Naive thymus-derived CD4-positive, alpha-beta T cell (primary cell): ENCODE results near the gene MEAK7. TPM values are rescaled to one million over a fixed set of nuclear protein-coding genes. Genes with fewer than 3 reads are reported as not detected.

Experiments used
- ATAC-seq: fragments of 150-1000 bp; cut with Tn5 transposase; 2 replicates; pipeline ENCODE4 v1.10.0; 2021; ENCODE audit warnings: mild to moderate bottlenecking, moderate library complexity
- CTCF ChIA-PET: fragments of 350-600 bp; sonication (Branson Sonifier 250); formaldehyde crosslinking; loops from one replicate; lab custom pipeline; 2021; ENCODE audit warnings: antibody characterized with exemption; lab: Charles Lee
- POLR2A ChIA-PET: fragments of 350-600 bp; sonication (Branson Sonifier 250); formaldehyde crosslinking; loops from one replicate; lab custom pipeline; 2021; ENCODE audit warnings: antibody characterized with exemption, inconsistent platforms; lab: Charles Lee
- DNase-seq, 9 donors: peaks; one replicate each; pipeline versions ENCODE4 v3.0.0 to v3.0.0-alpha.2; 2020 to 2022; ENCODE audit warnings: mixed read lengths in 1 of 9
- H3K27ac ChIP-seq: one replicate; pipeline ENCODE4 v1.7.0; 2013; ENCODE audit warnings: mild to moderate bottlenecking, low read depth, low read length, moderate library complexity
- H3K27me3 ChIP-seq, 2 donors: one replicate each; pipeline ENCODE4 v1.7.0; 2013; ENCODE audit warnings: low read length in 2 of 2, mild to moderate bottlenecking in 2 of 2, moderate library complexity in 2 of 2; ENCODE audit not compliant: control insufficient read depth in 2 of 2, insufficient read depth in 2 of 2
- H3K36me3 ChIP-seq, 3 experiments: 1 replicate in 2 of 3; 2 replicates in 1 of 3; pipeline ENCODE4 v1.7.0; 2013; ENCODE audit warnings: low read length in 3 of 3, mild to moderate bottlenecking in 3 of 3, moderate library complexity in 1 of 3; ENCODE audit not compliant: insufficient read depth in 3 of 3, control insufficient read depth in 2 of 3
- H3K4me1 ChIP-seq, 2 donors: one replicate each; pipeline ENCODE4 v1.7.0; 2013; ENCODE audit warnings: low read length in 2 of 2, mild to moderate bottlenecking in 2 of 2, moderate library complexity in 1 of 2; ENCODE audit not compliant: control insufficient read depth in 2 of 2, insufficient read depth in 2 of 2
- H3K4me3 ChIP-seq: 2 replicates; pipeline ENCODE4 v1.7.0; 2013; ENCODE audit warnings: mild to moderate bottlenecking, low read length
- H3K9me3 ChIP-seq, 3 experiments: 1 replicate in 2 of 3; 2 replicates in 1 of 3; pipeline ENCODE4 v1.7.0; 2013; ENCODE audit warnings: low read length in 3 of 3; ENCODE audit not compliant: control insufficient read depth in 2 of 3
- H3K27ac Mint-ChIP-seq, 9 donors: one replicate each; pipeline ENCODE4 v1.8.0; 2020 to 2022; ENCODE audit warnings: mixed read lengths in 9 of 9, mild to moderate bottlenecking in 8 of 9, moderate library complexity in 5 of 9, inconsistent platforms in 2 of 9
- H3K27me3 Mint-ChIP-seq, 5 donors: one replicate each; pipeline ENCODE4 v1.8.0; 2021 to 2022; ENCODE audit warnings: mixed read lengths in 5 of 5, mild to moderate bottlenecking in 1 of 5
- H3K36me3 Mint-ChIP-seq, 5 donors: one replicate each; pipeline ENCODE4 v1.8.0; 2020 to 2022; ENCODE audit warnings: mixed read lengths in 5 of 5, mild to moderate bottlenecking in 3 of 5, inconsistent platforms in 1 of 5
- H3K4me1 Mint-ChIP-seq, 7 donors: one replicate each; pipeline ENCODE4 v1.8.0; 2020 to 2022; ENCODE audit warnings: mixed read lengths in 7 of 7, mild to moderate bottlenecking in 3 of 7, inconsistent platforms in 1 of 7
- H3K4me3 Mint-ChIP-seq, 10 donors: one replicate each; pipeline ENCODE4 v1.8.0; 2020 to 2022; ENCODE audit warnings: mild to moderate bottlenecking in 10 of 10, mixed read lengths in 10 of 10, moderate library complexity in 6 of 10, inconsistent platforms in 2 of 10
- H3K9me3 Mint-ChIP-seq, 11 donors: one replicate each; pipeline ENCODE4 v1.8.0; 2020 to 2022; ENCODE audit warnings: mixed read lengths in 11 of 11, mild to moderate bottlenecking in 4 of 11, inconsistent platforms in 1 of 11, moderate library complexity in 1 of 11
- intact Hi-C, 2 donors: fragments of 100-400 bp; cut with micrococcal nuclease; formaldehyde crosslinking; loops; one replicate each; pipeline ENCODE4 v1.15.1; 2023
- polyA plus RNA-seq, 2 donors: library from polyadenylated mRNA; unstranded; fragments of 300-500 nt; fragmentation: Illumina TruSeq; gene quantifications; one replicate each; pipeline ENCODE4 v1.2.3, GENCODE V29; 2021
- total RNA-seq, 6 experiments: library from RNA in 5 of 6; stranded (reverse) in 5 of 6; gene quantifications; 1 replicate in 5 of 6; 2 replicates in 1 of 6; pipeline ENCODE4 v1.2.3 and lab custom pipeline; 2021 to 2026

The MEAK7 gene
- total and polyA plus RNA-seq, 7 experiments from 2014 or later = 4.0 to 56.1 (median 9.3) TPM

DNA sequence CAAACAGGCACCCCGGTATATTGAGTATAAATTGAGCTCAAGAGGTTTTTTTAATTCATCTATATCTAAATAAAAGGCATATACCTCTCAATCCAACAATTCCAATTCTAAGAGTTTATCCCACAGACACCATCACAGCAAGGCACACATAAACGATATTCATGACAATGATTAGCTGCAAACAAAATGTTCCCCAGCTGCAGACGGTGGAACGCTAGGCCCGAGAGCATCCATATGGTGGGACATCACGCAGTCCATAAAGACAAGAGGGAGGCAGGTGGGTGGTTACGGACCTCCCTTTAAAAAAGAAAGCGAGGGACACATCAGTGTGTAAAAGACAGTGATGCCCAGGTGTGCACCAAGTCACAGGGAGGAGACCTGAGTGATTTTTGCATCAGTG lies 28.1 kb downstream of the MEAK7 start:
- DNase-seq = no peak
- peaks cover 0 to 16% (median 0%) of the 10 kb centered on the region in 3 experiments for H3K36me3 ChIP-seq
- peaks cover 15 to 59% (median 49%) of the 10 kb centered on the region in 5 donors for H3K36me3 Mint-ChIP-seq
- intact Hi-C loops = no loop called here
- H3K4me3 Mint-ChIP-seq = no peak overlapping the region
- H3K4me1 ChIP-seq = no peaks in the 10 kb centered on the region
- H3K27ac Mint-ChIP-seq = peak overlapping the region in 3 of 9 donors; percentile 15 to 45 (median 41)
- ChIA-PET CTCF (interaction anchor here (0.6 kb wide), 1 partner anchor 197 kb away, joined by 3 read pairs; no protein-coding TSS in a partner anchor), POLR2A (no interaction called here)
- H3K27ac ChIP-seq = no peak overlapping the region
- H3K4me1 Mint-ChIP-seq = peaks cover 5 to 25% (median 5%) of the 10 kb centered on the region in 7 donors
- H3K27me3 ChIP-seq = no peaks in the 10 kb centered on the region
- no peaks in the 10 kb centered on the region for H3K9me3 ChIP-seq
- no peaks in the 10 kb centered on the region for H3K27me3 Mint-ChIP-seq
- no peak overlapping the region for H3K4me3 ChIP-seq
- no peak for ATAC-seq
- peaks cover 0 to 19% (median 0%) of the 10 kb centered on the region in 11 donors for H3K9me3 Mint-ChIP-seq

DNA sequence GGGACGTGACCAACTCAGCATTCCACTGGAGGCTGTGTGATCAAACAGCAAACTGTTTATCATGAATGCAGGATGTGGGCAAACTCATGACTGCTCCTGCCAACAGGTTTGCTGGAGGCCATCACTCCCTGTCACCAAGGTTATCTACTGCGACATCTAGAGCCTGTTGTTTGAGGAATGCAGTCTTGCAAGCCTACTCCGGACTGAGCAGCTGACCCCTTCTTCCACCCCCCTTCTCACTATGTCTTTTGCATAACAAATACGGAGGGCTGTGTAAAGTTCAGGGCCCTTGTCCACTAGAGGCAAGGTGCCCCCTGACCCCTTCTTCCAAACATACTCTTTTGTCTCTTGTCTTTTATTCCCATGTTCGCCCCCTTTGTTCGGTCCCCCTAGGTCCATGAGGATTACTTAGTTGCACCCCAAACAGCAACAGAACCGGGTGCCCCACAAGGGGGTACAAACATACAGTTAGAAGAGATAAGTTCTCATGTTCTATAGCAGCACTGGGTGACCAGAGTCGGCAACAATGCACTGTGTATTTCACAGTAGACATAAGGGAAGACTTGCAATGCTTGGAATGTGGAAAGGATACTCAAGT lies 28.7 kb downstream of the MEAK7 start:
- CTCF ChIA-PET = interaction anchor here (0.6 kb wide), 1 partner anchor 197 kb away, joined by 3 read pairs; no protein-coding TSS in a partner anchor
- H3K27me3 Mint-ChIP-seq = no peaks in the 10 kb centered on the region
- ATAC-seq = no peak

DNA sequence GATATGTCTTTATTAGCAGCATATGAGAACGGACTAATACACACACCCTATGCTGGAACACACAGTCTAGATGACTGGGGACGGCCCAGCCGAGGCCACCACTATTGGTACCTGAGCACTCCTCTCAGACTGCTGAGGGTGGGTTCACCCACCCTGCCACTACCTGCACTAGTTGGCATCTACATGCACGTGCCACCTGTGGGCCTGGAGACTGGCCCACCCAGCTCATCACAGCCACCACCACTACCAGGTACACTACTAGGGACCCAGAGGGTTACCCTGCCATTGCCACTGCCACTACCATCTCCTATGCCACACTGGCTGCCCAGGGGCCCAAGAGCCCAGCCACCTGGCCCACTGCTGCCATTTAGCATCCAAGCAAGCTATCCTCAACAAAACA lies 32.5 kb downstream of the MEAK7 start:
- Mint-ChIP-seq H3K9me3 (peaks cover 4 to 31% (median 8%) of the 10 kb centered on the region in 11 donors), H3K4me1 (peaks cover 5 to 19% (median 5%) of the 10 kb centered on the region in 7 donors), H3K27ac (no peak overlapping the region), H3K4me3 (no peak overlapping the region), H3K27me3 (no peaks in the 10 kb centered on the region), H3K36me3 (peaks cover 23 to 80% (median 45%) of the 10 kb centered on the region in 5 donors)
- ATAC-seq (no peak), DNase-seq (no peak)
- H3K27ac ChIP-seq = no peak overlapping the region
- H3K9me3 ChIP-seq = peaks cover 0 to 10% (median 0%) of the 10 kb centered on the region in 3 experiments
- no peaks in the 10 kb centered on the region for H3K27me3 ChIP-seq
- intact Hi-C loops = no loop called here
- H3K36me3 ChIP-seq = peaks cover 0 to 10% (median 0%) of the 10 kb centered on the region in 3 experiments
- ChIA-PET CTCF (no interaction called here), POLR2A (no interaction called here)
- H3K4me3 ChIP-seq = no peak overlapping the region
- H3K4me1 ChIP-seq = no peaks in the 10 kb centered on the region

More for the DNA sequence above, 28.7 kb downstream of the MEAK7 start:
- H3K4me1 Mint-ChIP-seq = peaks cover 5 to 25% (median 5%) of the 10 kb centered on the region in 7 donors
- H3K36me3 ChIP-seq = peaks cover 0 to 12% (median 0%) of the 10 kb centered on the region in 3 experiments
- H3K36me3 Mint-ChIP-seq = peaks cover 15 to 63% (median 49%) of the 10 kb centered on the region in 5 donors
- intact Hi-C loops = no loop called here
- no peaks in the 10 kb centered on the region for H3K9me3 ChIP-seq
- DNase-seq = peak in 3 of 9 donors; percentile 8 to 29 (median 20)
- H3K4me3 ChIP-seq = no peak overlapping the region
- H3K27me3 ChIP-seq = no peaks in the 10 kb centered on the region
- POLR2A ChIA-PET = no interaction called here
- peak overlapping the region in 1 of 10 donors; percentile 4 for H3K4me3 Mint-ChIP-seq
- no peak overlapping the region for H3K27ac ChIP-seq
- H3K9me3 Mint-ChIP-seq = peaks cover 0 to 19% (median 0%) of the 10 kb centered on the region in 11 donors
- H3K4me1 ChIP-seq = no peaks in the 10 kb centered on the region
- peak overlapping the region in 6 of 9 donors; percentile 0 to 79 (median 28) for H3K27ac Mint-ChIP-seq

DNA sequence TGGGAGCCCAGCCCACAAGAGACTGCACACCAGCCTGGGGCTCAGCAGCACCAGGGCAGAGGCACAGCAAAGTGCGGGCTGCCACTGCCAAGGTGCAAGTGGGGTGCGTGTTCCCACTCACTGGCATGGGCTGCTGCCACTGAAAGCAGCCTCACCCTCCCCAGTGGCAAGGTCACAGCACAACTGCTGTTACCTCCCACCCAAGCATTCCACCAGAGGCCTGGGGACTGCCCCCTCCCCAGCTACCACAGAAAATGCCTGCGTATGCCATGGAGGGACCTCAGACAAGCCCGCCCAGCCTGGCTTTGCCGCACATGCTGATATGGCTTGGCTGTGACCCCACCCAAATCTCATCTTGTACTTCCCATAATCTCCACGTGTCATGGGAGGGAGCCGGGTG lies 33.1 kb downstream of the MEAK7 start:
- POLR2A ChIA-PET = no interaction called here
- H3K36me3 Mint-ChIP-seq = peaks cover 23 to 82% (median 51%) of the 10 kb centered on the region in 5 donors
- peak in 1 of 9 donors; percentile 11 for DNase-seq

DNA sequence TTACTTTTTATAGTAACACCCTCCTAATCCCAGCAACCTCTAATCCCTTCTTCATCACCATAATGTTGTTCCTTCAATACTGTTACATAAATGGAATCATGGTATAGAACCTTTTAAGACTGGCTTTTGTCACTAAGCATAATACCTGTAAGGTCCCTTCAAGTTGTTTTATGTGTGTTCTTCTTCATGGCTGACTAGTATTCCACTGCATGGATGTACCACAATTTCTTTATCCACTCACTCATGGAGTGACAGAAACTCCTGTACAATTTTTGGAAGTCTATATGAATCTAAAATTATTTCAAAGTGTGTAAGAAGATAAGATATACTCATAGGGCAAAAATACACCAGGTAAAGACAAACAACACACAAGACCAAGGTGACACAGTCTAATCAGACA lies 36.8 kb downstream of the MEAK7 start:
- DNase-seq (no peak), ATAC-seq (no peak)
- intact Hi-C loops = no loop called here
- H3K27ac Mint-ChIP-seq = no peak overlapping the region
- Histone ChIP-seq H3K36me3 (peaks cover 0 to 10% (median 0%) of the 10 kb centered on the region in 3 experiments), H3K9me3 (peaks cover 0 to 10% (median 0%) of the 10 kb centered on the region in 3 experiments), H3K4me1 (no peaks in the 10 kb centered on the region), H3K4me3 (no peak overlapping the region), H3K27me3 (no peaks in the 10 kb centered on the region), H3K27ac (no peak overlapping the region)
- ChIA-PET POLR2A (no interaction called here), CTCF (interaction anchor here (1.0 kb wide), 1 partner anchor 191 kb away, joined by 3 read pairs; no protein-coding TSS in a partner anchor)
- H3K4me3 Mint-ChIP-seq = no peak overlapping the region
- peaks cover 12 to 63% (median 47%) of the 10 kb centered on the region in 5 donors for H3K36me3 Mint-ChIP-seq
- H3K9me3 Mint-ChIP-seq = peaks cover 5 to 27% (median 13%) of the 10 kb centered on the region in 11 donors
- H3K27me3 Mint-ChIP-seq = no peaks in the 10 kb centered on the region
- peaks cover 0 to 10% (median 0%) of the 10 kb centered on the region in 7 donors for H3K4me1 Mint-ChIP-seq

More for the DNA sequence above, 33.1 kb downstream of the MEAK7 start:
- Histone ChIP-seq H3K27ac (no peak overlapping the region), H3K4me1 (no peaks in the 10 kb centered on the region), H3K9me3 (peaks cover 0 to 10% (median 0%) of the 10 kb centered on the region in 3 experiments), H3K27me3 (no peaks in the 10 kb centered on the region), H3K36me3 (peaks cover 0 to 10% (median 0%) of the 10 kb centered on the region in 3 experiments), H3K4me3 (no peak overlapping the region)
- H3K9me3 Mint-ChIP-seq = peaks cover 5 to 32% (median 13%) of the 10 kb centered on the region in 11 donors
- no peak overlapping the region for H3K4me3 Mint-ChIP-seq
- intact Hi-C loops = no loop called here
- ATAC-seq = no peak
- no peaks in the 10 kb centered on the region for H3K27me3 Mint-ChIP-seq
- peaks cover 5 to 16% (median 5%) of the 10 kb centered on the region in 7 donors for H3K4me1 Mint-ChIP-seq
- CTCF ChIA-PET = no interaction called here
- no peak overlapping the region for H3K27ac Mint-ChIP-seq

DNA sequence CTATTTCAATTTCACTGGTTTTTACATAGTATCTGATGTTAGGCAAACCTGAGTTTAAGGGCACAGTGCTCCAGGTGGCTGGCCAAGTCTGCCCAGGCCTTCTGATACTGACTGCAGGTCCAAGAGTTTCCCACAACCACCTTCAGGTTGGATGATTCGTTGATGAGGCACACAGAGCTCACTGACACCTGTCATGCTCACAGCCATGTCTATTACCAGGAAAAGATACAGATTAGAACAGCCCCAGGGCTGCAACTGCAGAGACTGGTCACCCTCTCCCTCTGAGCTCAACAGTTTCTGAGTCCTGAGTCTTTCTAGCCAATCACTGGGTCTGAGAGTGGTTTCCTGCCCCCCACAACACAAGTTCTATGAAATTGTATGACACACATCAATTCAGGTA lies 37.2 kb downstream of the MEAK7 start:
- peak overlapping the region in 1 of 9 donors; percentile 36 for H3K27ac Mint-ChIP-seq
- Histone ChIP-seq H3K4me1 (no peaks in the 10 kb centered on the region), H3K36me3 (peaks cover 0 to 10% (median 0%) of the 10 kb centered on the region in 3 experiments), H3K4me3 (no peak overlapping the region), H3K27me3 (no peaks in the 10 kb centered on the region), H3K9me3 (peaks cover 0 to 10% (median 0%) of the 10 kb centered on the region in 3 experiments), H3K27ac (no peak overlapping the region)
- H3K27me3 Mint-ChIP-seq = no peaks in the 10 kb centered on the region
- H3K4me1 Mint-ChIP-seq = peaks cover 0 to 9% (median 0%) of the 10 kb centered on the region in 7 donors
- intact Hi-C loops = no loop called here
- ATAC-seq = no peak
- no peak for DNase-seq
- peaks cover 5 to 25% (median 13%) of the 10 kb centered on the region in 11 donors for H3K9me3 Mint-ChIP-seq
- peaks cover 12 to 61% (median 46%) of the 10 kb centered on the region in 5 donors for H3K36me3 Mint-ChIP-seq
- ChIA-PET CTCF (interaction anchor here (1.0 to 1.1 kb wide), 2 partner anchors 22 to 191 kb away, joined by 3 read pairs; no protein-coding TSS in a partner anchor), POLR2A (no interaction called here)
- H3K4me3 Mint-ChIP-seq = no peak overlapping the region
